ENCODE data around the gene IQGAP2. TPM values are rescaled to one million over a fixed set of nuclear protein-coding genes. Genes with fewer than 3 reads are reported as not detected.
A peak's percentile ranks its signal among the peaks of the same experiment; 100 is the strongest.
"Not testable (repeated sequence)": the region's sequence is repeated elsewhere in the genome, so short reads cannot be mapped to it uniquely, and the experiment has no call there.

IQGAP2 gene
- total RNA-seq, 1 donor = 86.2 TPM

- DNase-seq (ENCODE audit: low read depth in 2 of 3, low spot score in 2 of 3) = no peak
Observed at GRCh38 chr5:76493190-76493837, 90.2 kb downstream of the IQGAP2 start.

DNA sequence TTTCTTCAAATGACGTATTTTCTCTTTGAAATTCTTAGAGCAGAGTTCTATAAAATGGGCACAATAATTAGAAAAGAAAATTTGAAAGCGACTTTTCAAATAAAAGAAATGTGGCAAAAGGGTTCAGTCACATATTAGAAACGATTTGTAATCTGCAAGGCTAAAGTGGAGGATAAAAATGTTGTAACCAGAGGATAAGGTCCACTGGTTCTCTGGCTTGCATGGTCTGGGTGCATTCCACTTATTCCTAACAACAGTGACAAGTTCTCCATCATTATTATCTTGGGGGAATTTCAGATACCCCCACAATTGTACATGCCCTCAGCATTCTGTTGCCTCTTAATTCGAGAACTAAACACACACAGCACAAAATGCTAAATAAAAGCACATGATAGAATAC lies 91.1 kb downstream of the IQGAP2 start:
- no peak for DNase-seq (ENCODE audit: low read depth in 2 of 3, low spot score in 2 of 3)

GRCh38 chr5:76495870-76496269 lies 92.8 kb downstream of the IQGAP2 start:
- DNase-seq (ENCODE audit: low read depth in 2 of 3, low spot score in 2 of 3) = no peak

DNA sequence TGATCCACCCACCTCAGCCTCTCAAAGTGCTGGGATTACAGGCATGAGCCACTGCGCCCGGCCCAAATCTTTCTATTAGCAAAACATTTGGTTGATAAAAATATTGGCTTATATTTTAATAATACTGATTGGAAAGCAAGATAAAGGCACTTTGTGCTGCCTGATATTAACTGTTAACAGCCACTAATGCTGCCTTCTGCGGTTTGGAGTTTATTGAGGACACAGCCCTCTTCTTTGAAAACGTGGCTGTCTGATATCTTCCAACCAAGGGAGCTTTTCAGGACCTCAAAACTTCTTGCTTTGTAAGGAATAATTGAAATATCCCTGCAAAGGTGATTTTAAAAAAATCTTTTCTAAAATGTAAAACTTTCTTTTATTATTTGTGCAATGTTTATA lies 94.0 kb downstream of the IQGAP2 start:
- no peak for DNase-seq (ENCODE audit: low read depth in 2 of 3, low spot score in 2 of 3)

- DNase-seq (ENCODE audit: low read depth in 2 of 3, low spot score in 2 of 3) = no peak
Observed at GRCh38 chr5:76497986-76498717, 95.1 kb downstream of the IQGAP2 start.

DNA sequence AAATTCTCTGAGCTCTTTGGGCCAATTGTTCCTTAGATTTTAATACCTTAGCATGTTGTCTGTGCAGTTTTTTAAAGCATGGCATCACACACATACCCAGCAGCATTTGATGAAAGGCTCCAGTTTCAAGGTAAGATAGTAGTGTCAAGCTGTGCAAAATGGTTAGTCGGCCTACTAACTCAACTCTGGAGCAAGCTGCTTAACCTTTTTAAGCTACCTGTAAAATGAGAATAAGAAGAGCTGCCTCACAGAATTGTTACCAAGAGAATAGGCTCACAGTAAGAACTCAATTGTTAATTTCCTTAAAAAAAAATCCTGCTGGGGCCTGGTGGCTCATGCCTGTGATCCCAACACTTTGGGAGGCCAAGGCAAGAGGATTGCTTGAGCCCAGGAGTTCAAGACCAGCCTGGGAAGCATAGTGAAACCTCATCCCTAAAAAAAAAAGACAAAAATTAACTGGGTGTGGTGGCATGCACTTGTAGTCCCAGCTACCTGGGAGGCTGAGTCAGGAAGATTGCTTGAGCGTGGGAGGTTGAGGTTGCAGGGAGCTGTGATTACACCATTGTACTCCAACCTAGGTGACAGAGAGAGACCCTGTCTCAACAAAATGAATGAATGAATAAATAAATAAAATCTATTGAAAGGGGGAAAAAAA lies 96.5 kb downstream of the IQGAP2 start:
- no peak for DNase-seq (ENCODE audit: low read depth in 2 of 3, low spot score in 2 of 3)

DNA sequence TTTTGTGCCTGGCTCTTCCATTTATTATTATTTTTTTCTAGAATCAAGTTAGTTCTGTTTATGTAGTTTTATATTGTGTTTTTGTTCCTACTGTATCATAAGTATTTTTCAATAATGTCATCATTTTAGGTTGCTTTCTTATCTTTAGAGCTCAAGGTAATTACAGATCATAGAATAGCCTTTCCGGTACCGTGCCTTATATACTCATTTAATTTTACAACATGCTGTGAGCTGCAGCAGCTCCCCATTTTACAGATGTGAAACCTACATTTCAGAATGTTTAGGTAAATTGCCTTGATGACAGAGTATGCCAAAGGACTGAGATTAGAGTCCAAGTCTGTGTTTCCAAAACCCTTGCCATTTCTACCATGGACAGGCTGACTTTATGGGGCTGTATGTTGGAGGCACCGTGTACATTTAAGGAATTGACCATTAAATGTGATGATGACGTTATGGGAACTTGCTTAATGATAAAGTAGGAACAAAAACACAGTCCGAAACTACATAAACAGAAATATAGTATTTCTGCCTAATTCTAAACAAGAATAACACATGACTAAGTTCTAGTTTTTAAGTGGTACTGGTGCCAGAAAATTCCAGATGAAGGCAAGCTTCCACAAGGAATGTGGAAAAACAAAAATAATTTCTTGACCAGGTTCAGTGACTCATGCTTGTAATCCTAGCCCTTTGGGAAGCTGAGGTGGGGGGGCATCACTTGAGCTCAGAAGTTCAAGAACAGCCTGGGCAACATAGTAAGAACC lies 97.7 kb downstream of the IQGAP2 start:
- DNase-seq (ENCODE audit: low read depth in 2 of 3, low spot score in 2 of 3) = no peak

DNA sequence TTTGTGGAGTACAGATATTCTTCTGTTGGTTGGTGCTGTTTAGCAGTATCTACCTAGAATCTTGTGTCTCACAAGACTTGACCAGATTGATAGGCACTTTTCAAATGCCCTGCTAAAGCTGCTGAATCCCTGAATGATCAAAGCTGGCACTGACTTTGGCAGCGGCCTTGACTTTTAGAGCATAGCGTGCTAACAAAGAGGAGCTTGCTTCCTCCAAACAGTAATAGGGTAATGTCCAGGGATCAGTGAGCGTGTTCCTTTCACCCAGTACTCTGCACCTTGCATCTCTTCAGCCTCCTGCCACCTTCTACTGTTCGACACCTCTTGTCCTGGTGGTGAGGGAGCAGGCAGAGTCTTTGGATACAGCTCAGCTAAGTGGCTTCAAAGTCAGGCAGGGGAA lies 100.8 kb downstream of the IQGAP2 start:
- DNase-seq (ENCODE audit: low read depth in 2 of 3, low spot score in 2 of 3) = no peak

DNA sequence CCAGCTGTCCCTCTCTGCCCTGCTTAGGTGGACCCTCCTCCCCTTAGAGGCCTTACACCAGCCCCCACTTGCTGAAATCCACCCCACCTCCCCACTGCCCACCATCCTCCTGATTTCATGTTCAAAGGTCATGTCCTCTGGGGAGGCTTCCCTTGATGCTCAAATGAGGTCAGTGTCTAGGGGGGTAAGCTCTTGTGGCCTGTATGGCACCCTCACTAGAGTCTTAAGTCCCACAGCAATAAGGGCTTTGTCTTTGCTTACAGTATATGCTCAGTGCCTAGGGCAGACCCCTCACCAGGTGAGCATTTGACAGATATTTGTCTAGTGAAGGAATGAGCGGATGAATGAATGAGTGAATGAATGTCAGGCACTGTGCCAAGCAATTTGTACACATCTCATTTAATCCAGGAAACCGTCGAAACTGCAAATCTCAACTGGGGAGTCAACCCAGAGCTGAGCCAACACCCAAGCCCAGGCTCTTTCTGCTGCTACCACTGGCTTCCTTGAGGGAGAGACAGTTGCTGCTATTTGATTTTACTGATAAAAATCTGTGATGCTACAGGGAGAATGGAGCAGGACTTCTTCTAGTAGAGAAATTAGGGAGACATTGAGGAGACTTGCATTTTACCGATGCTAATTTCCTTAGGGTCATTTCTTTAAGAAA lies 101.9 kb downstream of the IQGAP2 start:
- DNase-seq (ENCODE audit: low read depth in 2 of 3, low spot score in 2 of 3) = no peak

DNA sequence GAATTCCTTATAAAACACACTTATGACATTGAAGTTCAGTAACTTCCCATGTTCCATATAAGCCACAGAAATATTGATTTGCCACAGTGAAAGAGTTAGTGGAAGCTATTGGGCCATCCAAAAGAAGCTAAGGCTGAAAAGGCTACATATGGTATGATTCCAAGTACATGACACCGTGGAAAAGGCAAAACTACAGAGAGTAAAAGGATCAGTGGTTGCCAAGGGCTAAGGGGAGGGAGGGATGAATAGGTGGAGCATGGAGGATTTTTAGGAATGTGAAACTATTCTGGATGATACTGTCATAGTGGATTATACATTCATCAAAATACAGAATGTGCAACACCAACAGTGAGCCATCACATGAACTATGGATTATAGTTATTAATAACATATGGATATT lies 110.4 kb downstream of the IQGAP2 start:
- DNase-seq (ENCODE audit: low read depth in 2 of 3, low spot score in 2 of 3) = no peak

DNA sequence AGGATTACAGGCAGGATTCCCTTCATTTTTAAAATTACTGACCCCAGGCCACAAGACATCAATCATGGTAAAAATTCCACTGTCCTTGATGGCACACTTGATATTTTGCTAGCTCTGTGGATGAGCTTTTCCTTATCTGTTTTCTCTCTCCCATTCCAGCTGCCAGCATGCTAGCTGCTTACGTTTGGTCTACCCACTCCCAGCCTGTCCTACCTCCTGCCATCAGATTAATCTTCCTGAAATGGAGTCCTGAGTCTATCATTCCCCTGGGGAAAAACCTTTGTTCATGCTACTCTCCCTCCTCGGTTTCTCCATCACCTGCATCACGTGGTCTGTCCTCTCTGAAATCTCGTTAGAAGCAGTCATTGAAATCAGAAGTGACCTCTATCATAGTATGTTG lies 111.2 kb downstream of the IQGAP2 start:
- DNase-seq (ENCODE audit: low read depth in 2 of 3, low spot score in 2 of 3) = no peak

GRCh38 chr5:76514713-76515112 lies 111.6 kb downstream of the IQGAP2 start:
- DNase-seq (ENCODE audit: low read depth in 2 of 3, low spot score in 2 of 3) = no peak

- no peak for DNase-seq (ENCODE audit: low read depth in 2 of 3, low spot score in 2 of 3)
Observed at GRCh38 chr5:76517334-76517733, 114.2 kb downstream of the IQGAP2 start.

DNA sequence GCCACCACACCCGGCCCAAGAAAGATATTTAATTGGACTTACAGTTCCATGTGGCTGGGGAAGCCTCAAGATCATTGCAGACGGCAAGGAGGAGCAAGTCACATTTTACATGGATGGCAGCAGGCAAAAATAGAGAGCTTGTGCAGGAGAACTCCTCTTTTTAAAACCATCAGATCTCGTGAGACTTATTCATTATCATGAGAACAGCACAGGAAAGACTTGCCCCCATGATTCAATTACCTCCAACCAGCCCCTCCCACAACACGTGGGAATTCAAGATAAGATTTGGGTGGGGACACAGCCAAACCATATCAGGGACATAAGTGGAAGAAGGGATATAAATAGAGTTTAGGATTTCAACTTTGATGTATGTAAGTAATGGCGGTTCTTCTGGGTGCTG lies 115.2 kb downstream of the IQGAP2 start:
- DNase-seq (ENCODE audit: low read depth in 2 of 3, low spot score in 2 of 3) = not testable (repeated sequence)

DNA sequence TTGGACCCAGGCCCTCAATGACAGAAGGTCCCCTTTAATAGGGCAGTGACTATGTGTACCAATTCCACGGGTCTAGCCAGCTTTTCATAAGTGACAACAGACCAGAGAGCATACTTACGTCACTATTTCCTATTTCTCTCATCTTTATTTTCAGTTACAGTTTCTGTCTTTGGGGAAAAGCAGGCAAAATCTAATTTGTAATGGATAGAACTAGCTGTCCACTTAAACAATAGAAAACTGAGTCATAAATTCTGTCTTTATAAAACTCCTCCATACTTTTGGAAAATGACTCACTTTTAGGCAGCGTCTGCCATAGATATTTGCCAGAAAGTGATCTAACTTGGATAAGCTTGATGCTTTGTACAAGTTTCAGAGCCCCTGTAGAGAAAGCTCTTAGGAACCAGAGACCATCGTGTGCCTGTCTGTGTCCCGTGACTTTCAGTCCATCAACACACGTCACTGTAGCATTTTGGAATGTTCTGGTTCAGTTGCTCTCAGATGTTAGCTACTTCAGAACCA lies 118.2 kb downstream of the IQGAP2 start:
- DNase-seq (ENCODE audit: low read depth in 2 of 3, low spot score in 2 of 3) = no peak

DNA sequence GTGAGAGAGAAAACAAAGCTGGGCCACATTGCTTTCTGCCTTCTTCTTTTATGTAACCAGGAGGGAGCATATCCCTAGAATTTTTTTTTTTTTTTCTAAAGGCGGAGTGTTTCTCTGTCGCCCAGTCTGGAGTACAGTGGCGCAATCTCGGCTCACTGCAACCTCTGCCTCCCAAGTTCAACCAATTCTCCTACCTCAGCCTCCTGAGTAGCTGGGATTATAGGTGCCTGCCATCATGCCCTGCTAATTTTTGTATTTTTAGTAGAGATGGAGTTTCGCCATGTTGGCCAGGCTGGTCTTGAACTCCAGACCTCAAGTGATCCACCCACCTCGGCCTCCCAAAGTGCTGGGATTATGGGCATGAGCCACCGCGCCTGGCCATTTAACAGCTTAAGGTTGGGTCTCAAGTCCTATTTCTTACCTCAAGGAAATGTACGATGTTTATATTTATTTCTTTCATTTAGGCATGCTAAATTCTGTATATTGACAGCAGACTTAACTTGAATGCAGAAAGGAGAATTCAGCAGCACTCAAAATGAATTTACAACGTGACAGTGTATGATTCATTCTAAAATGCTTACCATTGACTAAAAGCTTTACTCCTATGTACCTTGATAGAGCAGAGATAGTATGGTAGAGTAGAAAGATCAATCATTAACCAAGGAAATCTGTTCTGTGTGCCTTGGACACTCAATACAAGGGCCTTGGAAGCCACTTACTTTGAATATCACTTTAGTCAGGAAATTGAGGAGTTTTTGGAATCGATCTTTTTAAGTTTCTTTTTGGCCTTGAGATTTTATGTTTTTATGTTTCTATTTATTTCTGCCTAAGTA lies 119.2 kb downstream of the IQGAP2 start:
- no peak for DNase-seq (ENCODE audit: low read depth in 2 of 3, low spot score in 2 of 3)

- no peak for DNase-seq (ENCODE audit: low read depth in 2 of 3, low spot score in 2 of 3)
Observed at GRCh38 chr5:76524101-76524835, 121.2 kb downstream of the IQGAP2 start.

GRCh38 chr5:76524868-76525267 lies 121.8 kb downstream of the IQGAP2 start:
- DNase-seq (ENCODE audit: low read depth in 2 of 3, low spot score in 2 of 3) = no peak

DNA sequence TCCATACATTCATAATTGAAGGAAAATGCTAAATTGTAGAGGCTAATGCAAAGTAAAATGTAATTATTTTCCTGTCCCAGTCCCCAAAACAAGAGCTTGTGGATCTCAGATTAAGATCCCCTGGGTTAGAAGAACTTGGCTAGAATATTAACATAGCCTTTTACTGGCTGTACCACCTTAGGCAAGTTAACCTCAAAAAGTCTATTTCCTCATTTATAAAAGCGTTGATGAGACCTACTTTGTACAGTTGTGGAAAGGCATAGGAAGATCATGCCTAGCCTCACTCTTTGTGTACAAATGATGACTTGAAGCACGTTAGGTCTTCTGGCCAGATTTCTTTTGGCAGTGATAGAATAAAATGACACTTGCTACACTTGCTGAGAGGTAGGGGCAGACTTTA lies 122.9 kb downstream of the IQGAP2 start:
- peak in 1 of 3 donors; percentile 58 for DNase-seq (ENCODE audit: low read depth in 2 of 3, low spot score in 2 of 3)
